ENCODE data around the gene SIX4. TPM values are rescaled to one million over a fixed set of nuclear protein-coding genes. Genes with fewer than 3 reads are reported as not detected.
A peak's percentile ranks its signal among the peaks of the same experiment; 100 is the strongest.

Gene SIX4
- not detected for polyA plus RNA-seq

DNA sequence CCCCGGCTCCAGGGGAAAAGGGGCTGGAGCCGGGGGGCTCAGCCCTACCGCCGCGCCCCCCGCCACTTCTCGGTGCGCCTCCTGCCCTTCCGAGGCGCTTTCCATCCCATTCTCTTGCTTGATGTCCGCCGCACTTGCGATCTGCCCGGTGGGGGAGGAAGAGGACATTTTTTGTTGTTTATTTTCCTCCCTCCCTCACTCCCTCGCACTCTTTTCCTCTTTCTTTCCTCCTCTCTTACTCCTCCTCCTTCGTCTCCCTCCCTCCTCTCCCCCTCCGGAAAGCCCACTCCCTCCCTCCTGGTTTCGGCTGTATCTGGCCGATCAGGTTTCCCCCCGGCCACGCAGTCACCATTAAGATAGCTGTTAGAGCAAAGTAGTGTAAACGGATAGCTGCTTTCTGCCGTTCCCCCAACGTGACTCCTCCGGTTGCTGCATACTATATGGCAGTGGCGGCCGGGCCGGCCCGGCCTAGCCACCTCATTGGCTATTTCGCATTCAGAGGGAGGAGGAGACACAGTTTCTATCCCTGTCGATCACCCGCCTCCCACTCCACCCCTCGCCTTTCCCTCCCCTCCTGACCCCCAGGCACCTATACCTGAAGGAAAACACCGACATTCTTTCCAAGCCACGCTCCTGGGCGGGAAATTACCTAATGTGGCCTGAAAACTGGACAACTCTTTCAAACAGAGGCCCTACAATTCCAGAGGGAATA is at the start of gene SIX4:
TSS of gene SIX4 (minus strand) at position 445 of the 712 bp plus-strand sequence. CDS start at position 168, 277 bp downstream.
- peak in 2 of 3 donors; percentile 5 to 10 for DNase-seq
- Mint-ChIP-seq H3K4me1 (peaks cover 21 to 33% of the 10 kb centered on the region in 2 donors), H3K4me3 (peak within 1 kb of the TSS; percentile 87 to 94 (median 89)), H3K36me3 (peaks cover 0 to 5% (median 0%) of the 10 kb centered on the region in 3 donors), H3K9me3 (no peaks in the 10 kb centered on the region), H3K27me3 (ENCODE audit: low read depth in 3 of 3) (peaks cover 25 to 50% (median 32%) of the 10 kb centered on the region in 3 donors), H3K27ac (peak within 1 kb of the TSS in 1 of 6 donors; percentile 21)

DNA sequence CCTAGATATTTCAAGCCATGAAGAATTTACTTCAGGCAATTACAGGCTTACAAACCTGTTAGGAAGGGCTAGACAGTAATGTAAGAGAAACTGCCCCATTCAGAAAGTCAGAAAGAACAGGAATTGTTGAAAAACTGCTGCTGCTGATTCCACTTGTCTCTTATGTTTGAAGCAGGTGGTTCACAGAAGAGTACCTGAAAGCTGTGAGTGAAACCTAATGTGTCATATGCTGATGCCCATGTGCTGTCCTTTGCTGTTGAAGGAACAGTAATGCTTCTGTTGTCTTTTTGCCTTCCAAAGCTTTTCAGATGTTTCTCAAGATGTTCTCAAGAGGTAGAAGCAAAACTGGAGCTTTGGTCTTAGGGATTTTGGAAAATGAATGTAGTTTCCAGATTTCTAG is 49.4 kb upstream of the SIX4 start:
- Mint-ChIP-seq H3K36me3 (peaks cover 0 to 6% (median 0%) of the 10 kb centered on the region in 3 donors), H3K9me3 (no peaks in the 10 kb centered on the region), H3K27me3 (ENCODE audit: low read depth in 3 of 3) (peaks cover 0 to 1% (median 0%) of the 10 kb centered on the region in 3 donors)

DNA sequence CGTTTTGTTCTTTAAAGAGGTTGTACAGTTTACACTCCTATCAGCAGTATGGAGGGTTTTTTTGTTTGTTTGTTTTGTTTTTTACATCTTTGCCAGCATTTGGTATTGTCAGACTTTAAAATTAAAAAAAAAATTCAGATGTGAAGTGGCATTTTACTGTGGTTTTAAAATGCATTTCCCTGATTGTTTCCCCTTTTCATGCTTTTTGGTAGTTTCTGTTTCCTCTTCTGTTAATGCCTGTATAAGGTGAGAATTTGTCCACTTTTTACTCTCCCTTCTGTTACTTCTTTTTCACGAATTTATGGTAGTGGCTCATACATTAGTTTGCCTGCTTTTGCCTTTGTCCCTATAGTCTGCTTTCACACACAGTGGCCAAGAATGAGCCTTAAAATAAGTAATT is 47.0 kb upstream of the SIX4 start:
- Mint-ChIP-seq H3K9me3 (no peaks in the 10 kb centered on the region), H3K27ac (peak overlapping the region in 1 of 6 donors; percentile 1), H3K36me3 (peaks cover 0 to 6% (median 0%) of the 10 kb centered on the region in 3 donors), H3K4me1 (peaks cover 12 to 16% of the 10 kb centered on the region in 2 donors), H3K27me3 (ENCODE audit: low read depth in 3 of 3) (peaks cover 0 to 1% (median 0%) of the 10 kb centered on the region in 3 donors), H3K4me3 (no peak overlapping the region)
- DNase-seq: no peak

More for the DNA sequence above, 49.4 kb upstream of the SIX4 start:
- DNase-seq: no peak
- Mint-ChIP-seq H3K4me1 (peaks cover 12 to 16% of the 10 kb centered on the region in 2 donors), H3K27ac (no peak overlapping the region), H3K4me3 (no peak overlapping the region)

DNA sequence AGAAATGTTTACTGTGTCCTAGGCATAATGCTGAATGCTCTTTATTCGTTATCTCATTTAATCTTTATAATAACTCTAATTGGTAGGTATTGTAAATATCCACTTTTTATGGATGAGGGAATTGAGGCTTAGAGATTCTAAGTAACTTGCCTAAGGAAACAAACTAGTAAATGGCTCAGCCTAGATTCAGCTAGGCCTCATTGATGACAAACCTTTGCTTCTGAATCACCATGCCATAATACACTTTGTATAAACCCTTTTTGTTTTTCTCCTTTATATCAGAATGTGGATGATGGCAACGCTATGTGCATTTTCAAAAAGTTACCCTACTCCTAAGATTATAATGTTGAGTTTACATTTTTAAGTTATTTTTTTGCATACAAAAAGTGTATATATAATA is 44.5 kb upstream of the SIX4 start:
- H3K4me3 Mint-ChIP-seq: no peak overlapping the region

DNA sequence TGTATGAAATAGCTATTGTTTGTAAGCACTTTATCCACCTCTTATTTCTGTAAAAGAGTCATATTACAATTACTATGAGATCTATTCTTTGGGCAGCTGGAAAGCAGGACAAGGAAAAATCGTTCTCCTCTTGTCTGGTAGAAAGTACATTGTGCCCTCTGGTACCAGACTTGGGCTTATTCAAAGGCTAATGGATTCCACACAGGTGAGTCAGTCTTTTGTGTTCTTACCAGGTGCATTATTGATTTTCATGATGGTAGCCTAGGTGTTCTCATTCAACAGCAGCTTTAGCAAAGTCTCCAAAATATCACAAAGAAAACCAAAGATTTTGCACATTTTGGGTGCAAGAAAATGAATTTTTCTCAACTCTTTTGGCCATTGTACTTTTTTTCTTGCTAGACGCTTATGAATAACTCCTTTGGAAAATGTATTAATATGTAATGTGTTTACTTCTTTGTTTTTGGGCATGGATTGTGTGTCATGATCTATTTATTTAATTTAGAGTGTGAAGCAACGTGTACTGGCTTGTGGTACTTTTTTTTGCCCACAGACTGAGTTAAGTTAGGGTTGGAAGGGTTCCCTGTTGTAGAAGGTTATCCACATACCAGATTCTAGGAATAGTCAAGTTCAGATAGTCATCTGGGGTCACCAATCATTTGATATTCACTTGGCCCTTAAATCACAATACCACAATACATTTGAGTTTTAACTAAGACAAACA is 36.7 kb upstream of the SIX4 start:
- H3K27ac Mint-ChIP-seq: peak overlapping the region in 1 of 6 donors; percentile 37
- peaks cover 0 to 5% (median 0%) of the 10 kb centered on the region in 3 donors for H3K36me3 Mint-ChIP-seq
- no peak overlapping the region for H3K4me3 Mint-ChIP-seq
- H3K9me3 Mint-ChIP-seq: no peaks in the 10 kb centered on the region
- peaks cover 26 to 42% of the 10 kb centered on the region in 2 donors for H3K4me1 Mint-ChIP-seq
- no peak for DNase-seq
- H3K27me3 Mint-ChIP-seq (ENCODE audit: low read depth in 3 of 3): peaks cover 0 to 2% (median 2%) of the 10 kb centered on the region in 3 donors

More for the DNA sequence above, 44.5 kb upstream of the SIX4 start:
- Mint-ChIP-seq H3K27ac (no peak overlapping the region), H3K9me3 (no peaks in the 10 kb centered on the region), H3K36me3 (peaks cover 0 to 6% (median 0%) of the 10 kb centered on the region in 3 donors), H3K4me1 (peaks cover 12 to 16% of the 10 kb centered on the region in 2 donors), H3K27me3 (ENCODE audit: low read depth in 3 of 3) (peaks cover 0 to 1% (median 0%) of the 10 kb centered on the region in 3 donors)
- no peak for DNase-seq

DNA sequence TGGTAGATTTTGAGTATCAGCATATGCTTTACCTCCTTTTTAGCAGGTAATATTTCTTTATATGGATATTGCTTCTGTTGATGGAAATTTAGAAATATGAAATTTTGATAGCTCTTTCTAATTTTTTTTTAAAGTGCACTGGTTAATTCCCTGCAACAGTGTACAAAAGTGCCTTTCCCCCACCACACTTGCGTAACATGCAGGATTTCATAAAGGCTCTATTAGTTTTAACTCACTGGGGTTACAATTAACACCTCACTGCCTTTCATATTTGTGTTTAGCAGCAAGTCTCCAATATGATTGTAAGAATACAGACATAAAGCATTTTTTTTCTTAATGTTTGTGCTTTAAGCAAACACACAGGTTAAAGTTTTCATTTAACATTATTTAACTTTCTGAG is 36.1 kb upstream of the SIX4 start:
- Mint-ChIP-seq H3K27me3 (ENCODE audit: low read depth in 3 of 3) (peaks cover 0 to 2% (median 2%) of the 10 kb centered on the region in 3 donors), H3K36me3 (peaks cover 0 to 6% (median 0%) of the 10 kb centered on the region in 3 donors), H3K4me3 (no peak overlapping the region), H3K9me3 (no peaks in the 10 kb centered on the region), H3K27ac (no peak overlapping the region), H3K4me1 (peaks cover 28 to 45% of the 10 kb centered on the region in 2 donors)
- DNase-seq: no peak

DNA sequence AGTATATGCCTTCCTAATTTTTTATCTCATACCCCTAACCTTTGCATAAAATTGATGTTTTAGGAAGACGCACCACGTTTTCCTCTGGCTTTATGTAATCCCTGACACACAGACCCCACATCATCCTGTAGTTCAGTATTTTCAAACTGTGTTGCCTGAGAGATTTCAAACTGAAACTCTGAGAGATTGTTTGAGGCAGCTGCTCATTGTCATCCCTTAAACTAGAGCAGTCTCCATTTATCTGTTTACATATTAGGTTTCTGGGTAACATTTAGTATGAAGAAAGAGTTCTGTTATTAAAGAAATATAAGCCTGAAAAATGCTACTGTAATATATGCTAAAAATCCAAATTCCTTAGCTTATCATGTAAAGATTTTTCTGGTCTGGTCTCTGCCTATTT is 34.7 kb upstream of the SIX4 start:
- peaks cover 0 to 6% (median 0%) of the 10 kb centered on the region in 3 donors for H3K36me3 Mint-ChIP-seq
- H3K4me3 Mint-ChIP-seq: peak overlapping the region; percentile 51 to 76 (median 67)
- H3K27me3 Mint-ChIP-seq (ENCODE audit: low read depth in 3 of 3): peaks cover 2 to 4% (median 2%) of the 10 kb centered on the region in 3 donors
- H3K9me3 Mint-ChIP-seq: no peaks in the 10 kb centered on the region
- H3K27ac Mint-ChIP-seq: peak overlapping the region; percentile 27 to 82 (median 36)
- no peak for DNase-seq
- H3K4me1 Mint-ChIP-seq: peaks cover 34 to 57% of the 10 kb centered on the region in 2 donors

DNA sequence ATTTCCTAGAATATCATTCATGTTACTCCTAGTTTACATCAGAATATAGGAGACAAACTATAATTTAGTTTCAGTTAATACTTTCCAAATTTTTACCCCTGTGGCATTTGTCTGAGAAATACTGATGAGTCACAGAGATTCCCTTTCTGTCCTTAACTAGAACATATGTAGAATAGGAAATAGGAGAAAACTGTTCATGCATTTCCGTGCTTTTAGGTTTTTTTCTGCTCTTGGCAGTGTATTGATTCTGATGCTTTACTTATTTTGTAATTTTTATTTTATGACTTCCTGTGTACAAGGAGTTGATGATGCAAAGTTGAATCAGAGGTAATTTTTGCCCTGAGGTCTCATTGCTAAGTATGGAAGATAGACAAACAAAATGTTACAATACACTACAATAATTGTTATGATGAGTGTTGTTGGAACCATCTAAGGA is 33.4 kb upstream of the SIX4 start:
- peak overlapping the region in 4 of 6 donors; percentile 5 to 27 (median 9) for H3K27ac Mint-ChIP-seq
- H3K36me3 Mint-ChIP-seq: peaks cover 0 to 6% (median 0%) of the 10 kb centered on the region in 3 donors
- peaks cover 46 to 69% of the 10 kb centered on the region in 2 donors for H3K4me1 Mint-ChIP-seq
- H3K4me3 Mint-ChIP-seq: no peak overlapping the region
- H3K27me3 Mint-ChIP-seq (ENCODE audit: low read depth in 3 of 3): peaks cover 5 to 10% (median 9%) of the 10 kb centered on the region in 3 donors
- no peak for DNase-seq
- no peaks in the 10 kb centered on the region for H3K9me3 Mint-ChIP-seq

DNA sequence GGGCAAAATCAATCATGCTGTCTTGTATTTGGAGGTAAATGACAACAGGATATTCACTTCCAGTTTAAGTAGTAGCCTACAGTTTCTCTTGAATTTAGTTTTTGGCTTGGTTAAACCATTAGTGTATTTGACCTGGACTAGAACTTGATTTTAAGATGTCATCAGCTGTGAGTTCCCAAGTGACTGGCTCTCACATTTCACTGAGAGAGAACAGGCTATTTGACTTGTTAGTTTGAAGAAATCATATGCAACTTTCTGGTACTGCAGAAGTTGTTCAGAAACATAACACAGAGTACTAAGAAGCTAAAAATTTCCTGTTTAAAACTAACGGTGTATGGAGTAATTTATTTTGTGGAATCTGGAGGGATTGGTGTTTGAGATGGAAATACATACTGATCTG is 32.7 kb upstream of the SIX4 start:
- H3K4me3 Mint-ChIP-seq: no peak overlapping the region
- peaks cover 5 to 10% (median 9%) of the 10 kb centered on the region in 3 donors for H3K27me3 Mint-ChIP-seq (ENCODE audit: low read depth in 3 of 3)
- no peak for DNase-seq
- H3K27ac Mint-ChIP-seq: peak overlapping the region in 2 of 6 donors; percentile 19 to 62
- H3K36me3 Mint-ChIP-seq: peaks cover 0 to 6% (median 0%) of the 10 kb centered on the region in 3 donors
- no peaks in the 10 kb centered on the region for H3K9me3 Mint-ChIP-seq
- H3K4me1 Mint-ChIP-seq: peaks cover 50 to 74% of the 10 kb centered on the region in 2 donors

DNA sequence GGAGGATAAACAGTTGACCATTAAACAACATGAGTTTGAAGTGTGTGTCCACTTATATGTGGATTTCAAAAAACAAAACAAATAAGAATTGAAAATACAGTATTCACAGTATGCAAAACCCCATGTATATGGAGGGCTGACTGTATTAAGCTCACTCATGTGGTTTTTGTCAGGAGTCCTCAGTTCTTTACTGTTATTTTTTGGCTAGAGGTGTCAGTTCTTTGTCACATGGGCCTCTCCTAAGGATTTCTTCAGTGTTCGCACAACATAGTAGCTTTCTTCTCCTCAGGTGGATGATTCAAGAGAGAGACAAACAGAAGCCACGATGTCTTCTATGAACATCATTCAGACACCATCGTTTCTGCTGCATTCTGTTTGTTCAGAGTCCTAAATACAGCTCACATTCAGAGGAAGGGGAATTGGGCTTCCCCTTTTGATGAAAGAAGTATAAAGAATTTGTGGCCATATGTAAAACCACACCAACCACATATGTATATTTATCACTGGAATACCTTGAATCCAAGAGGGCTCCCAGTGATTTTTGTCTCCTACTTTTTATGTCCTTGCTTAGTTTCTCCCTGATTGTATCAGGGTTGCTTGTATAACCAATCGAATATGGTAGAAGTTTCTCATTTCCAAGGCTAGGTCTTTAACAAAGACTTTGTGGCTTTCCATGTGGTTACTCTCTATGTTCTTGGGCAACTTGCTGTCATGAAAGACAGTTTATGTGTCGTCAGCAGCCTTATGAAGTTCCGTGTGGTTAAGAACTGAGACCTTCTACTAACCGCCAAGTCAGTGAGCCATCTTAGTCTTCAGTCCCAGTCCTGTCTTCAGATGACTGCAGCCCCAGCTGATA is 29.3 kb upstream of the SIX4 start:
- Mint-ChIP-seq H3K27ac (peak overlapping the region; percentile 88 to 94 (median 92)), H3K27me3 (ENCODE audit: low read depth in 3 of 3) (peaks cover 3 to 10% (median 9%) of the 10 kb centered on the region in 3 donors), H3K9me3 (no peaks in the 10 kb centered on the region), H3K4me1 (peaks cover 37 to 59% of the 10 kb centered on the region in 2 donors), H3K36me3 (peaks cover 0 to 6% (median 0%) of the 10 kb centered on the region in 3 donors), H3K4me3 (peak overlapping the region; percentile 68 to 84 (median 76))
- DNase-seq: peak; percentile 88

DNA sequence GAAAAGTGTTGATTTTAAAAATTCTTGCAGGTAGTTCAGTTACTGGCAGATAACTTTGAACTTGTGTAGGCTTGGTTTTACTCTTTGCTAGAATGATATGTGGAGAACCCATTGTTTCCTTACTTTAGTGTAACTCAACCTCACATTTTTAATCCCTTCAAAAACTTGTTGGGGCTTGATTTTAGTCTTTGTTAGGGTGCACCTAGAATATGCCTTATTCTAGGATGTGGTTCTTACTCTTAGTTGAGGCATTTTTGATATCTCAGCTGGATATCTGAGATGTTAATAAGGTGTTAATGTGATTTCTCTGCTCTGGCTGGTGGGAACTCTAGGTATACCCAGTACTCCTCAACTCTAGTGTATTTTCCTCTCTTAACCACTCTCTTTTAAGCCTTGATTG is 20.4 kb upstream of the SIX4 start:
- Mint-ChIP-seq H3K4me1 (peaks cover 5 to 28% of the 10 kb centered on the region in 2 donors), H3K4me3 (no peak overlapping the region), H3K9me3 (peaks cover 1 to 7% (median 2%) of the 10 kb centered on the region in 6 donors), H3K27me3 (ENCODE audit: low read depth in 3 of 3) (peaks cover 0 to 1% (median 0%) of the 10 kb centered on the region in 3 donors), H3K36me3 (peaks cover 0 to 14% (median 0%) of the 10 kb centered on the region in 3 donors), H3K27ac (no peak overlapping the region)
- no peak for DNase-seq

DNA sequence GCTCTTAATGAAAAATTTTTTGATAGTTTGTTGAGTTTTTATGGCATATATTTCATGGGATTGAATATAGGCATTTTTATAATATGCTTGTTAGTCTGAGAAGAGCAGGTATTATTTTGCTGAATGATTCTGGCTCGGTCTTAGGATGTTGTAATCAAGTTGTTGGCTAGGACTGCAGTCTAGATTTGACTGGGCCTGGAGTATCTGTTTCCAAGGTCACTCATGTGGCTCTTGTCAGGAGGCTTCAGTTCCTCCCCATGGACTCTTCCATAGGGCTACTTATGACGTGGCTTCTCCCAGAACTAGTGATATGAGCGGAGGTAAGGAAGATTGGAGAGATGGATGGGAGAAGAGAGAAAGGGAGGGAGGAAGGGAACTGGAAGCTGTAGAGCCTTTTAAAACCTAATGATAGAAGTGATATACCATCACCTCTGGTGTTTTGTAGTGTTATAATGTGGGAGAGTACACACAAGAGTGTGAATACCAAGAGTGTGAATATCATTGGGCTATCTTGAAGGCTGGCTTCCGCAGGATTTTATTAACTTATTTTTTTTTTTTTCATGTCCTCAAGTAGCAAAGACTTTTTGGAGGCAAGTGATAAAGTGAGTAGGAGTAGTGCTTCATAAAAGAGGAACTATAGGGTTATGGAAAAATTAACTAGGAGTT is 14.8 kb upstream of the SIX4 start:
- peaks cover 0 to 8% (median 5%) of the 10 kb centered on the region in 3 donors for H3K27me3 Mint-ChIP-seq (ENCODE audit: low read depth in 3 of 3)
- H3K4me3 Mint-ChIP-seq: peak overlapping the region in 2 of 5 donors; percentile 31 to 39
- H3K4me1 Mint-ChIP-seq: peaks cover 37 to 58% of the 10 kb centered on the region in 2 donors
- H3K36me3 Mint-ChIP-seq: peaks cover 0 to 12% (median 3%) of the 10 kb centered on the region in 3 donors
- peak in 1 of 3 donors; percentile 16 for DNase-seq
- H3K9me3 Mint-ChIP-seq: peaks cover 0 to 7% (median 0%) of the 10 kb centered on the region in 6 donors
- peak overlapping the region in 1 of 6 donors; percentile 62 for H3K27ac Mint-ChIP-seq

Measured in immature natural killer cell (primary cell).